Small intestine (tissue), 7 donors: ENCODE data around the gene SRPRA. TPM values are rescaled to one million over a fixed set of nuclear protein-coding genes. Genes with fewer than 3 reads are reported as not detected.
A peak's percentile ranks its signal among the peaks of the same experiment; 100 is the strongest.

ENCODE experiments used
- DNase-seq, 2 donors: peaks; one replicate each; pipeline versions ENCODE4 v3.0.0 to v3.0.0-alpha.2; 2013
- FAIRE-seq: peaks from 2 replicates; lab custom pipeline; 2012; peaks lifted over from hg19 to GRCh38; lab: Jason Lieb, UNC
- H3K27ac ChIP-seq, 3 donors: one replicate each; pipeline ENCODE4 v1.5.1; 2013; ENCODE audit warnings: low read length in 2 of 3, mild to moderate bottlenecking in 2 of 3, control low read depth in 1 of 3, inconsistent platforms in 1 of 3, low read depth in 1 of 3, moderate library complexity in 1 of 3
- H3K27me3 ChIP-seq, 3 donors: one replicate each; pipeline ENCODE4 v1.6.1; 2013; ENCODE audit warnings: low read length in 3 of 3, inconsistent platforms in 1 of 3; ENCODE audit not compliant: control insufficient read depth in 3 of 3, insufficient read depth in 3 of 3
- H3K36me3 ChIP-seq, 3 donors: one replicate each; pipeline ENCODE4 v1.6.1; 2013; ENCODE audit warnings: low read length in 3 of 3, inconsistent platforms in 1 of 3, low read depth in 1 of 3, mild to moderate bottlenecking in 1 of 3, moderate library complexity in 1 of 3; ENCODE audit not compliant: control insufficient read depth in 3 of 3, insufficient read depth in 2 of 3
- H3K4me1 ChIP-seq, 3 donors: one replicate each; pipeline ENCODE4 v1.6.1; 2013; ENCODE audit warnings: low read length in 2 of 3, inconsistent platforms in 1 of 3, low read depth in 1 of 3, mild to moderate bottlenecking in 1 of 3, moderate library complexity in 1 of 3; ENCODE audit not compliant: control insufficient read depth in 3 of 3, insufficient read depth in 2 of 3
- H3K4me3 ChIP-seq, 3 donors: one replicate each; pipeline ENCODE4 v1.5.1; 2013; ENCODE audit warnings: low read length in 3 of 3, control low read depth in 1 of 3, inconsistent platforms in 1 of 3, low read depth in 1 of 3, mild to moderate bottlenecking in 1 of 3, moderate library complexity in 1 of 3
- H3K9me3 ChIP-seq, 2 donors: one replicate each; pipeline ENCODE4 v1.6.1; 2013; ENCODE audit warnings: low read depth in 1 of 2, low read length in 1 of 2; ENCODE audit not compliant: control insufficient read depth in 2 of 2, insufficient read depth in 1 of 2
- WGBS, 3 donors: extraction: QIAGEN DNeasy Blood & Tissue Kit; methylation state at CpG; one replicate each; pipeline ENCODE4 v1.1.7; 2013; 5-methylcytosine and 5-hydroxymethylcytosine counted together
- polyA plus RNA-seq, 4 donors: library from polyadenylated mRNA; stranded (reverse) in 3 of 4; unstranded in 1 of 4; fragments of 200-250 nt in 3 of 4; fragments of 120-200 nt in 1 of 4; gene quantifications; one replicate each; pipeline versions ENCODE4 v1.2.1 to v1.2.3, GENCODE V29; 2013
- donor health status: healthy with polysubstance abuse.
- donor health status: control.
- donor health status: control.
- donor health status: Bipolar disorder and iron deficiency.
- donor health status: healthy.

The SRPRA gene
- polyA plus RNA-seq, 4 donors: 20.0 to 74.2 (median 35.8) TPM

DNA sequence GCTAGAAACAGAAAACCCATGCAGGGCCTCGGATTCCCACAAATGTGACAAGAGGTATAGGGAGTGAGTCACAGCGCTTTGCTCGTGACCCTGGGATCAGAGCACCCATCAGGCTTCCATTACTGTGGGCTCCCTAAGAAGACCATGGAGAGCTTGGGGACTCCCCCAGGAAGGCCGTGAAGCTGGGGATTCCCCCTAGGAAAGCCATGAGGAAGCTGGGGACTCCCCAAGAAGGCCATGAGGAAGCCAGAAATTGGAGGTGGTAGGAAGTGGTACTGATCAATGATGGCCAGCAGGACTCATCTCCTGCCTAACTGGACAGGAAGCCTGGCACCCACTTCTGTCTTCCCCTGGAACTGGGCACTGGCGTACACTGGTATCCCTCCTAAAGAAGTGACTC lies 25.0 kb upstream of the SRPRA start:
- H3K9me3 ChIP-seq: no peaks in the 10 kb centered on the region
- WGBS, 3 donors: 76 to 84% (median 76%) methylated on average over 5 of the region's 5 CpGs
- DNase-seq (no peak), FAIRE-seq (no peak)
- no peak overlapping the region for H3K27ac ChIP-seq
- no peak overlapping the region for H3K4me3 ChIP-seq
- H3K36me3 ChIP-seq: peaks cover 8 to 51% (median 19%) of the 10 kb centered on the region in 3 donors
- no peaks in the 10 kb centered on the region for H3K4me1 ChIP-seq
- H3K27me3 ChIP-seq: no peaks in the 10 kb centered on the region

DNA sequence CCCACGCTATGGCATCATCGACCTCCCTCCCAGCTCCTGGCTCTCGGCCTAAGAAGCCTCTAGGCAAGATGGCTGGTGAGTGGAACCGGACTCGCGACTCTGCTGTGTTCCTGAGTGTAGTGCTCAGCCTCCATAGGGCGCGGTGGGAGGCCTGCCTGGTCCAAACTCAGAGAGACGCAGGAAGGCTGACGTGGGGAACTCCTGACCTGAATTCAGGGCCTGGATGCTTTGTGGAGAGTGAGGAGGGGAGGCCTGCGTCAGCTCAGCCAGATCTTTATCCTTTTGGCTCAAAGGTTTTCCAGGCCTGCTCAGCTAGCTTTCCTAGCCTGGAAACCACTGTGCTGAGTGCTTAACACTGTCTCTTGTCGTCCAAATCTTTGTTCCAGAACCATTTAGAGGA lies 22.2 kb upstream of the SRPRA start:
- Histone ChIP-seq H3K27me3 (no peaks in the 10 kb centered on the region), H3K9me3 (no peaks in the 10 kb centered on the region), H3K27ac (no peak overlapping the region), H3K36me3 (peaks cover 8 to 52% (median 19%) of the 10 kb centered on the region in 3 donors), H3K4me1 (no peaks in the 10 kb centered on the region), H3K4me3 (no peak overlapping the region)
- WGBS, 3 donors: 88 to 93% (median 92%) methylated on average over 12 of the region's 12 CpGs
- no peak for FAIRE-seq
- no peak for DNase-seq

DNA sequence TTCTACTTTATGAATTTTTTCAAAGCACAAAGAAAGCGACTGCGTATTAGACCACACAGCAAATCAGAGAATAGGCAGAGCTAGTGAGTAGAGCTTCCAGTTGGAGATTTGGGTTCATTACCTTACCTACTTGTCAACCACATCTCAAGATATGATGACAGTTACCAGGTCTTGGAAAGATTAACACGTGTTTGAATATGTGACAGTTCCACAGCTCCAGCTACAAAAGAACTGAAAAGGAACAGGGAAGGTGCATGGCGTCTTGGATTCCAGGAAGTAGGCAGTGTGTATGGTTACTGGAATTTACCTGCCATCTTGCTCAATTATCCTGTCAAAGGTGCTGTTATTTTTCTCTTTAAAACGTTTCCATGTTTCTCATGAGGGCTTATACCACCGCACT lies 19.5 kb upstream of the SRPRA start:
- H3K36me3 ChIP-seq: peaks cover 2 to 40% (median 13%) of the 10 kb centered on the region in 3 donors
- no peaks in the 10 kb centered on the region for H3K27me3 ChIP-seq
- WGBS, 3 donors: 84 to 87% (median 86%) methylated on average over 6 of the region's 6 CpGs
- H3K9me3 ChIP-seq: peaks cover 0 to 2% of the 10 kb centered on the region in 2 donors
- no peak overlapping the region for H3K27ac ChIP-seq
- DNase-seq (no peak), FAIRE-seq (no peak)
- H3K4me3 ChIP-seq: no peak overlapping the region
- no peaks in the 10 kb centered on the region for H3K4me1 ChIP-seq

DNA sequence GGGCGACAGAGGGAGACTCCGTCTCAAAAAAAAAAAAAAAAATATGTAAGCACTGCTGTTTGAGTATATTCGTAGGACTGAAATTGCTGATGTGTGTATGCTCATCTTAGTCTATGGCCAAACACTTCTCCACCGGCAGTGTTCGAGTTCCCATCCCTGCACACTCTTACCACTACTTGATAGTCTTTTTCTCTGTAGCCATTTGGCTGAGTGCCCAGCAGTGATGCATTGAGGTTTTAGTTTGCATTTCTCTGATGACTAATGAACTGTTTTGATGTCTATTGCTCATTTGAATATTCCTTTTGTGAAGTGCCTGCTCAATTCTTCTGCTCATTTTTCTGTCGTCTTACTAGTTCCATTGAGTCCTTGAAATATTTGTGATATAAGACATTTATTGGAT lies 16.1 kb upstream of the SRPRA start:
- FAIRE-seq (no peak), DNase-seq (peak; percentile 22 to 91)
- peaks cover 0 to 2% of the 10 kb centered on the region in 2 donors for H3K9me3 ChIP-seq
- peaks cover 0 to 7% (median 0%) of the 10 kb centered on the region in 3 donors for H3K4me1 ChIP-seq
- no peaks in the 10 kb centered on the region for H3K27me3 ChIP-seq
- 41 to 49% (median 43%) methylated on average over 6 of the region's 6 CpGs for WGBS, 3 donors
- peaks cover 0 to 11% (median 0%) of the 10 kb centered on the region in 3 donors for H3K36me3 ChIP-seq
- no peak overlapping the region for H3K27ac ChIP-seq
- H3K4me3 ChIP-seq: no peak overlapping the region

DNA sequence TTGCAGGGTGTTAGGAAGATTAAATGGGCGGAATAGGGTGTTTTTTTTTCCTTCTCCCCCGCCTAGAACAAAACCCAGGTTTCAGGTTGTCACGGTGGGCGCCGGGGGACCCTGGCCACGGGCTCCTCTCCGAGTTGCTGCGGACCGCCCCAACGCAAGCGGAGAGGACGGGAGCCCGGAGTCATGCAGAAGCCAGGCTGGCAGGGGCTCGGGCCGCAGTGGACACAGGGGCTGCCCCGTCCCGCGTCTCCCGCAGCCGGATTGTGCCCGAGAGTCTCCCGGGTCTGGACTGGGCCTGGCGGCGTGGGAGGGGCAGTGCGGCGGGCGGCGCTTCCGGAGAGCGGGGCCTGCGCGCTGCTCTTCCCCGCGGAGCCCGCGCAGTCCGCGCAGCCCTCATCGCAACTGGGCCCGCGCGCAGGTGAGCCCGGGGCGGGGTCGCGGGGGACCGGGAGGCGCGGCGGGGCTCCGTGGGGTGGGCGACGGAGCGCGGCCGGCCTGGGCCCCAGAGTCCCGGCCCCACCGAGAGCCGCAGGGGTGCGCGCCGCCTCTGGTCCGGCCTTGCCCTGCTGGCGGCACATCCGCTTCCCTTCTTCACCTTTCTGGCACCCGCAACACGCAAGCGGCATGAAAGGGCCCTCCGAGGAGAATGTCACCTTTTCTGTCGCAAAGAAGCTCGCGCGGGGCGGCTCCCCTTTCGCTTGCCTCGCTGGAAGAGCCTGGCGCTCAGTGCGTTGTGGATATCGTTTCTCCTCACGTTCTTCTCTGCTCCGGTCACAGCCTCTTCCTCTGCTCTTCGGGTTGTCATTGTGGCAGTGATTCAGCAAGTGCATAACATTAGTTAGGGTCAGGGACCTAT lies 14.3 kb upstream of the SRPRA start, which contains the start of gene TIRAP:
TSS of gene TIRAP (plus strand) at position 358 of the 856 bp plus-strand sequence. CDS start 7,802 bp downstream, outside the sequence.
- FAIRE-seq (no peak), DNase-seq (peak; percentile 68 to 86)
- H3K27ac ChIP-seq: peak within 1 kb of the TSS; percentile 84 to 96 (median 95)
- H3K9me3 ChIP-seq: peaks cover 0 to 2% of the 10 kb centered on the region in 2 donors
- peak within 1 kb of the TSS; percentile 80 to 90 (median 88) for H3K4me3 ChIP-seq
- WGBS, 3 donors: 0 to 1% (median 0%) methylated on average over 56 to 82 of the region's 82 CpGs
- H3K4me1 ChIP-seq: peaks cover 0 to 7% (median 0%) of the 10 kb centered on the region in 3 donors
- no peaks in the 10 kb centered on the region for H3K27me3 ChIP-seq
- H3K36me3 ChIP-seq: peaks cover 0 to 11% (median 0%) of the 10 kb centered on the region in 3 donors

- DNase-seq (peak; percentile 38 to 74), FAIRE-seq (no peak)
- Histone ChIP-seq H3K9me3 (peaks cover 0 to 2% of the 10 kb centered on the region in 2 donors), H3K27me3 (no peaks in the 10 kb centered on the region), H3K36me3 (peaks cover 0 to 13% (median 0%) of the 10 kb centered on the region in 3 donors), H3K4me1 (peaks cover 0 to 7% (median 0%) of the 10 kb centered on the region in 3 donors), H3K27ac (peak overlapping the region; percentile 82 to 96 (median 95)), H3K4me3 (peak overlapping the region; percentile 74 to 90 (median 80))
- 1 to 4% (median 2%) methylated on average over 15 of the region's 15 CpGs for WGBS, 3 donors
Measured at GRCh38 chr11:126282361-126282735, 13.7 kb upstream of the SRPRA start.

DNA sequence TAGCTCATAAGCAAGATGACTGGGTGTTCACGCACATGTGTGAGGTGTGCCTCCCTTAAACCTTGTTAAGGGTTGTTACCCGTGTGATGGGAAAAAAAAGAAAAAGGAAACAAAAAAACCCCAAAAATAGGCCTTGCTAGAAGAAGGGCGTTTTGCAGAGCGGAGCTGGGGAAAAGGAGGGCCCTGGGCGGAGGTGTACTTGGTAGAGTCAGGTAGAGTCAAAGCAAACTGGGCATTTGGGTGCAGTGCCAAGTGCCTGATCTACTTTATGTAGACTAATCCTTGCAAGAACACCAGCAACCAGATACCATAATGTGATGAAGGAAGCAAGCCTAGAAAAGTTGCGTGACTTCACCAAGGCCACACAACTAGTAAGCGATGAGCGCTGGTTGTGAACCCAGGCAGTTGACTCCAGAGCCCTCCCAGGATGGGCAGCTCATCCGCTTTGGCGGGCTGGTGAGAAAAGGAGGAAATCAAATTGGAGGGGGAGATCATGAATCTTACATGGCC lies 13.0 kb upstream of the SRPRA start:
- WGBS, 3 donors: 89 to 96% (median 95%) methylated on average over 10 of the region's 10 CpGs
- peak overlapping the region in 1 of 3 donors; percentile 96 for H3K27ac ChIP-seq

DNA sequence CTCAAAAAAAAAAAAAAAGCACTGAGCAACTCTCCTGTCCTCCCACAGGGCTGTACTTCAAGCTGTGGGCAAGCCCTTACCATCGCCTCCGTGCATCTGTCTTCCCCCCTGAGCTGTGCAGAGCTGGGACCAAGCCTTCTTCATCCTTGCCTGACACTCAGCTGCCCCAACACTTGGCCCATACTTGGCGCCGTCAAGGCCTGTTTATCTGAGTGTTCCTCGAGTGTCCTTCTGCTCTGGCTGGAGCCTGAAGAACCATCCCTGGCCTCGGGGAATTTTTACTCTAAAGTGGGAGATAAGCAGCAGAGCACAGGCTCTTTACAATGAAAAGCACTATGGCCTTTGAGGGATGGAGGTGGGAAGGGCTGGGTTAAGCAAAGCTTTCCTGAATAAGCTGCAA lies 12.6 kb upstream of the SRPRA start:
- Histone ChIP-seq H3K4me1 (peaks cover 0 to 7% (median 0%) of the 10 kb centered on the region in 3 donors), H3K27me3 (no peaks in the 10 kb centered on the region), H3K9me3 (peaks cover 0 to 2% of the 10 kb centered on the region in 2 donors), H3K4me3 (no peak overlapping the region), H3K27ac (no peak overlapping the region), H3K36me3 (peaks cover 0 to 19% (median 3%) of the 10 kb centered on the region in 3 donors)
- DNase-seq (no peak), FAIRE-seq (no peak)
- WGBS, 3 donors: 88 to 89% (median 89%) methylated on average over 6 of the region's 6 CpGs

More for the DNA sequence above, 13.0 kb upstream of the SRPRA start:
- Histone ChIP-seq H3K9me3 (peaks cover 0 to 2% of the 10 kb centered on the region in 2 donors), H3K4me3 (no peak overlapping the region), H3K27me3 (no peaks in the 10 kb centered on the region), H3K4me1 (peaks cover 0 to 7% (median 0%) of the 10 kb centered on the region in 3 donors), H3K36me3 (peaks cover 0 to 18% (median 3%) of the 10 kb centered on the region in 3 donors)
- FAIRE-seq (no peak), DNase-seq (no peak)
